ENCODE data around the gene AHCY.

AHCY gene

GRCh38 chr20:34328928-34329677 lies 25.9 kb upstream of the AHCY start:
- TF ChIP-seq FOXP2 (optimal IDR thresholded peaks at IDR 0.05; ENCODE audit: borderline replicate concordance, extremely low read depth, extremely low read length, insufficient read depth) (no peak), TAF1 (IDR thresholded peaks at IDR 0.05; ENCODE audit: borderline replicate concordance, insufficient read depth, low read length) (no peak), POLR2AphosphoS5 (IDR thresholded peaks at IDR 0.05; ENCODE audit: low read depth, low read length) (no peak)

GRCh38 chr20:34324541-34324940 lies 21.4 kb upstream of the AHCY start:
- TF ChIP-seq TAF1 (IDR thresholded peaks at IDR 0.05; ENCODE audit: borderline replicate concordance, insufficient read depth, low read length) (no peak), SIN3A (IDR thresholded peaks at IDR 0.05; ENCODE audit: borderline replicate concordance, insufficient read depth, low read length) (no peak), REST (IDR thresholded peaks at IDR 0.05; ENCODE audit: insufficient read depth in 1 of 2, low read depth in 2 of 2, low read length in 2 of 2) (no peak), POLR2AphosphoS5 (IDR thresholded peaks at IDR 0.05; ENCODE audit: low read depth, low read length) (no peak), FOXP2 (optimal IDR thresholded peaks at IDR 0.05; ENCODE audit: borderline replicate concordance, extremely low read depth, extremely low read length, insufficient read depth) (no peak)

GRCh38 chr20:34322267-34323105 lies 19.3 kb upstream of the AHCY start:
- TF ChIP-seq SIN3A (IDR thresholded peaks at IDR 0.05; ENCODE audit: borderline replicate concordance, insufficient read depth, low read length), result no peak
- TF ChIP-seq POLR2AphosphoS5 (IDR thresholded peaks at IDR 0.05; ENCODE audit: low read depth, low read length), result no peak
- TF ChIP-seq FOXP2 (optimal IDR thresholded peaks at IDR 0.05; ENCODE audit: borderline replicate concordance, extremely low read depth, extremely low read length, insufficient read depth), result no peak
- no peak for TF ChIP-seq REST (IDR thresholded peaks at IDR 0.05; ENCODE audit: insufficient read depth in 1 of 2, low read depth in 2 of 2, low read length in 2 of 2)
- no peak for TF ChIP-seq TAF1 (IDR thresholded peaks at IDR 0.05; ENCODE audit: borderline replicate concordance, insufficient read depth, low read length)

GRCh38 chr20:34320861-34321260 lies 17.7 kb upstream of the AHCY start:
- TF ChIP-seq FOXP2 (optimal IDR thresholded peaks at IDR 0.05; ENCODE audit: borderline replicate concordance, extremely low read depth, extremely low read length, insufficient read depth) (no peak), SIN3A (IDR thresholded peaks at IDR 0.05; ENCODE audit: borderline replicate concordance, insufficient read depth, low read length) (no peak), REST (IDR thresholded peaks at IDR 0.05; ENCODE audit: insufficient read depth in 1 of 2, low read depth in 2 of 2, low read length in 2 of 2) (no peak), POLR2AphosphoS5 (IDR thresholded peaks at IDR 0.05; ENCODE audit: low read depth, low read length) (no peak), TAF1 (IDR thresholded peaks at IDR 0.05; ENCODE audit: borderline replicate concordance, insufficient read depth, low read length) (no peak)

- TF ChIP-seq FOXP2 (optimal IDR thresholded peaks at IDR 0.05; ENCODE audit: borderline replicate concordance, extremely low read depth, extremely low read length, insufficient read depth) (no peak), TAF1 (IDR thresholded peaks at IDR 0.05; ENCODE audit: borderline replicate concordance, insufficient read depth, low read length) (no peak)
Observed at GRCh38 chr20:34318609-34319443, 15.7 kb upstream of the AHCY start.
